SK-N-MC (cell line): ENCODE results near the gene ACTL8.

Experiments used
- DNase-seq: peaks from one replicate; pipeline ENCODE4 v3.0.0-alpha.2; 2011; ENCODE audit warnings: low read depth, low spot score
- H3K27ac ChIP-seq: fragments of 200-600 bp; sonication (generic); 2 replicates; pipeline ENCODE4 v1.5.1; 2016; ENCODE audit warnings: mixed run types
- H3K36me3 ChIP-seq: fragments of 200-600 bp; sonication (generic); 2 replicates; pipeline ENCODE4 v1.6.1; 2017; ENCODE audit warnings: antibody characterized with exemption, low read length, mixed read lengths; ENCODE audit not compliant: insufficient read depth
- H3K4me3 ChIP-seq: fragments of 200-600 bp; sonication (generic); 2 replicates; pipeline ENCODE4 v1.5.1; 2016
- H3K9ac ChIP-seq: fragments of 200-600 bp; sonication (generic); 2 replicates; pipeline ENCODE4 v1.8.0; 2017; ENCODE audit warnings: mixed run types, mixed read lengths; ENCODE audit not compliant: insufficient read length
- H3K9me3 ChIP-seq: fragments of 200-600 bp; sonication (generic); 2 replicates; pipeline ENCODE4 v1.6.1; 2017; ENCODE audit warnings: low read depth, mild to moderate bottlenecking, antibody characterized with exemption, low read length, moderate library complexity, mixed read lengths
- EZH2 ChIP-seq: fragments of 200-600 bp; sonication (generic); IDR thresholded peaks from one replicate; pipeline ENCODE4 v1.6.1; 2017; ENCODE audit warnings: antibody characterized with exemption
- FOXP2 ChIP-seq: optimal IDR thresholded peaks from 2 replicates; pipeline ENCODE3; 2011; ENCODE audit warnings: mild to moderate bottlenecking, moderate library complexity; ENCODE audit not compliant: insufficient read depth; ENCODE audit errors: extremely low read length, control extremely low read depth
- POLR2AphosphoS5 ChIP-seq: IDR thresholded peaks from 2 replicates; pipeline ENCODE4 v1.6.1; 2012; ENCODE audit warnings: mild to moderate bottlenecking, low read depth, low read length, borderline replicate concordance

ACTL8 gene

GRCh38 chr1:17846341-17846740, 91.2 kb downstream of the ACTL8 start:
- Histone ChIP-seq H3K9ac (no peak overlapping the region), H3K36me3 (no peaks in the 10 kb centered on the region), H3K4me3 (no peak overlapping the region), H3K9me3 (no peaks in the 10 kb centered on the region), H3K27ac (no peak overlapping the region)
- TF ChIP-seq POLR2AphosphoS5 (no peak), EZH2 (no peak), FOXP2 (no peak)
- no peak for DNase-seq

GRCh38 chr1:17847111-17847510, 92.0 kb downstream of the ACTL8 start:
- Histone ChIP-seq H3K9ac (no peak overlapping the region), H3K36me3 (no peaks in the 10 kb centered on the region), H3K27ac (no peak overlapping the region), H3K9me3 (no peaks in the 10 kb centered on the region), H3K4me3 (no peak overlapping the region)
- DNase-seq, result no peak
- TF ChIP-seq POLR2AphosphoS5 (no peak), FOXP2 (no peak), EZH2 (no peak)

- no peak overlapping the region for H3K9ac ChIP-seq
- DNase-seq, result no peak
- H3K9me3 ChIP-seq, result no peaks in the 10 kb centered on the region
- no peaks in the 10 kb centered on the region for H3K36me3 ChIP-seq
- H3K4me3 ChIP-seq, result no peak overlapping the region
- TF ChIP-seq FOXP2 (no peak), POLR2AphosphoS5 (no peak), EZH2 (no peak)
- H3K27ac ChIP-seq, result no peak overlapping the region
Measured at GRCh38 chr1:17849216-17849615, 94.1 kb downstream of the ACTL8 start.

GRCh38 chr1:17851056-17851455, 95.9 kb downstream of the ACTL8 start:
- Histone ChIP-seq H3K4me3 (no peak overlapping the region), H3K9me3 (no peaks in the 10 kb centered on the region), H3K9ac (no peak overlapping the region), H3K27ac (no peak overlapping the region), H3K36me3 (no peaks in the 10 kb centered on the region)
- no peak for TF ChIP-seq EZH2
- TF ChIP-seq POLR2AphosphoS5, result no peak
- TF ChIP-seq FOXP2, result no peak
- no peak for DNase-seq

- no peaks in the 10 kb centered on the region for H3K9me3 ChIP-seq
- TF ChIP-seq FOXP2 (no peak), EZH2 (no peak), POLR2AphosphoS5 (no peak)
- no peaks in the 10 kb centered on the region for H3K36me3 ChIP-seq
- no peak for DNase-seq
- H3K9ac ChIP-seq, result no peak overlapping the region
- no peak overlapping the region for H3K4me3 ChIP-seq
- H3K27ac ChIP-seq, result no peak overlapping the region
Measured at GRCh38 chr1:17852383-17852782, 97.2 kb downstream of the ACTL8 start.

GRCh38 chr1:17853241-17853935, 98.3 kb downstream of the ACTL8 start:
- H3K9ac ChIP-seq, result no peak overlapping the region
- DNase-seq, result no peak
- TF ChIP-seq FOXP2 (no peak), POLR2AphosphoS5 (no peak), EZH2 (no peak)
- no peaks in the 10 kb centered on the region for H3K9me3 ChIP-seq
- H3K27ac ChIP-seq, result no peak overlapping the region
- H3K36me3 ChIP-seq, result no peaks in the 10 kb centered on the region
- H3K4me3 ChIP-seq, result no peak overlapping the region

- Histone ChIP-seq H3K9me3 (no peaks in the 10 kb centered on the region), H3K36me3 (no peaks in the 10 kb centered on the region), H3K27ac (no peak overlapping the region), H3K4me3 (no peak overlapping the region), H3K9ac (no peak overlapping the region)
- TF ChIP-seq POLR2AphosphoS5 (no peak), EZH2 (no peak), FOXP2 (no peak)
- DNase-seq, result no peak
Measured at GRCh38 chr1:17856496-17857108, 101.5 kb downstream of the ACTL8 start.

- H3K27ac ChIP-seq, result no peak overlapping the region
- no peaks in the 10 kb centered on the region for H3K9me3 ChIP-seq
- no peak for DNase-seq
- no peak overlapping the region for H3K4me3 ChIP-seq
- H3K9ac ChIP-seq, result no peak overlapping the region
- no peaks in the 10 kb centered on the region for H3K36me3 ChIP-seq
- TF ChIP-seq FOXP2 (no peak), POLR2AphosphoS5 (no peak), EZH2 (no peak)
Measured at GRCh38 chr1:17857109-17857499, 102.0 kb downstream of the ACTL8 start.

- Histone ChIP-seq H3K9ac (no peak overlapping the region), H3K36me3 (no peaks in the 10 kb centered on the region), H3K9me3 (no peaks in the 10 kb centered on the region), H3K27ac (no peak overlapping the region), H3K4me3 (no peak overlapping the region)
- no peak for DNase-seq
- TF ChIP-seq FOXP2 (no peak), POLR2AphosphoS5 (no peak), EZH2 (no peak)
Measured at GRCh38 chr1:17857996-17858395, 102.9 kb downstream of the ACTL8 start.
